Hematopoietic multipotent progenitor cell (in vitro differentiated cells): ENCODE results near the gene ADAMTS4. TPM values are rescaled to one million over a fixed set of nuclear protein-coding genes. Genes with fewer than 3 reads are reported as not detected.
A peak's percentile ranks its signal among the peaks of the same experiment; 100 is the strongest.
"Not testable (repeated sequence)": the region's sequence is repeated elsewhere in the genome, so short reads cannot be mapped to it uniquely, and the experiment has no call there.

ENCODE experiments used
- DNase-seq, 3 donors: peaks; one replicate each; pipeline ENCODE4 v3.0.0-alpha.2; 2011 to 2015; ENCODE audit warnings: low read depth in 2 of 3, low spot score in 2 of 3
- total RNA-seq: library from RNA; depleted of rRNA; stranded (reverse); fragments of >200 nt; gene quantifications from one replicate; pipeline ENCODE4 v1.2.3, GENCODE V29; 2012

ADAMTS4 gene, protein sequence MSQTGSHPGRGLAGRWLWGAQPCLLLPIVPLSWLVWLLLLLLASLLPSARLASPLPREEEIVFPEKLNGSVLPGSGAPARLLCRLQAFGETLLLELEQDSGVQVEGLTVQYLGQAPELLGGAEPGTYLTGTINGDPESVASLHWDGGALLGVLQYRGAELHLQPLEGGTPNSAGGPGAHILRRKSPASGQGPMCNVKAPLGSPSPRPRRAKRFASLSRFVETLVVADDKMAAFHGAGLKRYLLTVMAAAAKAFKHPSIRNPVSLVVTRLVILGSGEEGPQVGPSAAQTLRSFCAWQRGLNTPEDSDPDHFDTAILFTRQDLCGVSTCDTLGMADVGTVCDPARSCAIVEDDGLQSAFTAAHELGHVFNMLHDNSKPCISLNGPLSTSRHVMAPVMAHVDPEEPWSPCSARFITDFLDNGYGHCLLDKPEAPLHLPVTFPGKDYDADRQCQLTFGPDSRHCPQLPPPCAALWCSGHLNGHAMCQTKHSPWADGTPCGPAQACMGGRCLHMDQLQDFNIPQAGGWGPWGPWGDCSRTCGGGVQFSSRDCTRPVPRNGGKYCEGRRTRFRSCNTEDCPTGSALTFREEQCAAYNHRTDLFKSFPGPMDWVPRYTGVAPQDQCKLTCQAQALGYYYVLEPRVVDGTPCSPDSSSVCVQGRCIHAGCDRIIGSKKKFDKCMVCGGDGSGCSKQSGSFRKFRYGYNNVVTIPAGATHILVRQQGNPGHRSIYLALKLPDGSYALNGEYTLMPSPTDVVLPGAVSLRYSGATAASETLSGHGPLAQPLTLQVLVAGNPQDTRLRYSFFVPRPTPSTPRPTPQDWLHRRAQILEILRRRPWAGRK
- total RNA-seq: under 0.01 TPM

DNA sequence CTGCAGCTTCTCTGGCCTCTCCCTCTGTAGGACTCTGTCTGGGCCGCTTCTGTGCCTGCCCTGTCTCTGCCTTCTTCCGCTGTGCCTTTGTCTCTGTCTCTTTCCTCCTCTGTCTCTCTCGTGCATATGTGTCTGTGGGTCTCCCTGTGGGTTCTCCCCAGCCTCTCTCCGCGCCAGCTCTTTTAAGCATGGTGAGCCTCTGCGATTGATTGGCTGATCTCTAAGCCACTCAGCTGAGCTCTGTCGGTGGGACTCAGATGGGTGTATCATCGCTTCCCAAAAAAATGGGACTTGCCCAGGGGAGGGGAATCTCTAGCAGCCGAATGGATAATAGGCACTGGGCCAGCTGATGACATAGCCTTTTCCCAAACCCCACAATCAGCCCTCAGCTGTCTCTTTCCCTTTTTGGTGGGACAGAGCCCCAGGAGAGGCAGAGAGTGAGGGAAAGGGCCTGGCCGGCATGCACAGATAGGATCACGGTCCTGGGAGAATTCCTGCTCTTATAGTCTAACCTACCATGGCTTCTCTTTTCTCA lies at the start of gene ADAMTS4:
ADAMTS4 (minus strand) TSS at position 158 of the 535 bp plus-strand sequence. CDS start 427 bp downstream, outside the sequence.
- no peak for DNase-seq

DNA sequence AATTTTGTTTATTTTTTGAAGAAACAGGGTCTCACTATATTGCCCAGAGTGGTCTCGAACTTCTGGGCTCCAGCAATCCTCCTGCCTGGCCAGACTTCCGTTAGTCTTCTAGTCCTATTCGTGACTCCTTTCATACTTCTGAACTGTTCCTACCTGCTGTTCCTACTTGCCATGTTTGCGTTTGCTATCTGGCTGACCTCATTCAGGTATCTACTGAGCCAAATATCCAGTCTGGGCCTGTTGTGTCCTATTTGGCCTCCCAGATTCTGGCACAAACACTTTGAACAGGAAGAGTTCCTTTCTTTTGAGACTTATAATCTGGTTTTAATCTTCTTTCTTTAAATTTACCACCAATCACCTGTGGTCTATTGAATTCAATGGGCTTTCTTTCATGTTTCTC lies 46.0 kb upstream of the ADAMTS4 start:
- no peak for DNase-seq

DNA sequence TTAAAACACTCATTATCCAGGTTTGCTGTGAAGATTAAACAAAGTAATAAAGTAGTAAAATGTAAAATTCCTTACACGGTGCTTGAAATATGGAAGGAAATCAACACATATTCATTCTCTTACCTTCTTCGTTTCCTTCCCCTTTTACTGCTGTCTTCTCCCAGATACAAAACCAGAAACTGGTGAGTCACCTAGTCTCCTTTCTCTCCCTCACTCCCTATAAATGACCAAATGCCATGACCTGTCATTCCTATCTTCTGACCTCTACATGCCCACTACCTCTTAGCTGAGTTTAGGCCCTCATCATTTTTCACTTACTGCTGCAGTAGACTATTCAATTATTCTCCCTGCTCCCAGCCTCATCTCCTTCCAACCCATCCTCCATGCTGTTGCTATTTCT lies 43.5 kb upstream of the ADAMTS4 start:
- peak in 1 of 3 donors; percentile 17 for DNase-seq

DNA sequence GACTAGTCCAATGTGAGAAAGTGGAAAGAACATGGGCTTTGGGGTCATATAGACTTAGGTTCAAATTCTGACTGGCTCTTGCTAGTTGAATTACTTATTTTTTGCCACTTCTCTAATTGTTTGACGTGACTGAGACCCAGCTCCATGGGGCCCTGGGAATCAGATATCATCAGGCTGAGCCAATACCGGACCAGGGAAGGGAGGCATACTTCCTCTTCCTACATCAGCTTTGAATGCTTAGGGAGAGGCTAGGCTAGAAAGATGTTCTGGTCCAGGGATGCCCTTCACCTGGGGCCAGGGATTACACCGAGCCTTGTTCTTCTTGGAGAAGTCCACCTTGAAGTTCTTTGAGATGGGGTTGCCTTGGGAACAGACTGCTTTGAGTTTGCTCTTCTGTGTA lies 42.8 kb upstream of the ADAMTS4 start:
- no peak for DNase-seq

DNA sequence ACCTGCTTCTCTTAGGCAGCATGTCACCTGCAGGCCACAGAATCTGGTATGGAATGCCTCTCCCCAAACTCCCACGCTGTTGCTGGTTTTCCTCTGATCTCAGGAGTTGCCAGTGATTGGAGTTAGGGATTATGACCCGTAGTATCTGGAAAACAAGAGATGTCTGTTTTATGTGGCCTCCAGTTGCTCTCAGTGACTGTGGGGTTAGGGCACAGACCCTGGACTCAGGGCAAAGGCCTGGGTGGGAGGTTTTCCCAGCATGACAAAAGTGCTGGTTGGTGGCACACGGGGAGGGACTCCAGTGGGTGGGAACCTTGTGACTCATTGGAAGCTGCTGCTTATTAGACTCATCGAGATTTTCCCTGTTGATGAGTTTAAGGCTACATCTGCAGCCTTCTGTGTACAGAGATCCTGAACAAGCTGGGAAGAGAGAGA lies 39.2 kb upstream of the ADAMTS4 start, which contains the start of gene NR1I3:
NR1I3 (minus strand) TSS at position 165 of the 435 bp plus-strand sequence. CDS start 1,638 bp downstream, outside the sequence.
- no peak for DNase-seq

DNA sequence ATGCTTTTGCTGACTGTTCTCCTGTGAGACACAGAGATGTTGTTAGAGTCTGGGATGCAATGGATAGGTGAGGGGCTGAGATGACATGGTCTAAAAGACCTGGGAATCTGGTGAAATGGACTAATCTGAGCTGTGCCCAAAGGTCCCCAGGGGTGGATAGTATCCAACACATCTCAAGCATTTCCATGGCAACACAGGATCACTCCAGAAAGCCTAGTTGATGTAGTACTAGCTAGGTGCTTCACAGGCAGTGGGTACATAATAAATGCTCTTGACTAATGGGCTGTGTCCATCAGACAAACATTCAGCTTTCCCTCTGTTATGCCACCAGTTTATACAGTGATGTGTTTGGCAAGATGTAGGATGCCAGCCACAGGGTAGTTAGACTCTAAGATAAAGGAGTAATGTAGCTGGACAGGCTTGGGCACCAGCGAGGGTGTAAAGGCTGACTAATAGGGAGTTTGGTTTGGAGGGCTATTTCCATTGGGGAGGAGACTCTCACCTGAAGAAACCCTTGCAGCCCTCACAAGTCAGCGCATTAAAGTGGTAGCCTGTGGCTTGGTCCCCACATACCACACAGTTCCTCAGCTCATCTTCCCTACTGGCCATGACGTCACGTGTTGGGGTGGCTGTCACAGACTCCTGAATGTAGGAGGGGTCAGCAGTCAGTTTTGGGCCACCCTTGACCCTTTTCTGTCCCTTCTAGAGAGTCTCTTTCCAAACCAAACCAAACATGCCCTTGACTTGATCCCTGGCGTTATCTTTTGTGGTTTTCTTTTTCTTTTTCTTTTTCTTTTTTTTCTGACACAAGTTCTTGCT lies 37.3 kb upstream of the ADAMTS4 start:
- DNase-seq: no peak

DNA sequence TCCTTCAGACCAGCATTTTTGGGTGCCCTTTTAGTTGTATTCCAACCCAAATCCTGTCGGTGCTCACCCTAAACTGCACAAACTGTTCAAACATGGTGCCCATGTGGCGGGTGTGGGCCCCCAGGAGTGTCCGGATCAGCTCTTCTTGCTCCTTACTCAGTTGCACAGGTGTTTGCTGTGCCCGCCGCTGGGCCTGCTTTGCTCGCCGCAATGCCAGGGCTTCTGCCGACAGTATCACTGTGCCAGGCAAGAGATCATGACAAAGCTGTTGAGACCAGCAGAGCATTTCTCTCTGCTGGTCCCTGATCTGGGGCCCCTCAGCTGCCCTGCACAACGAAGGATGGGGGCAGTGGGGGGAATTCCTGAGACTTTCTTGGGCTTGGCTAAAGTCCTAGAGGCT lies 34.2 kb upstream of the ADAMTS4 start:
- no peak for DNase-seq

DNA sequence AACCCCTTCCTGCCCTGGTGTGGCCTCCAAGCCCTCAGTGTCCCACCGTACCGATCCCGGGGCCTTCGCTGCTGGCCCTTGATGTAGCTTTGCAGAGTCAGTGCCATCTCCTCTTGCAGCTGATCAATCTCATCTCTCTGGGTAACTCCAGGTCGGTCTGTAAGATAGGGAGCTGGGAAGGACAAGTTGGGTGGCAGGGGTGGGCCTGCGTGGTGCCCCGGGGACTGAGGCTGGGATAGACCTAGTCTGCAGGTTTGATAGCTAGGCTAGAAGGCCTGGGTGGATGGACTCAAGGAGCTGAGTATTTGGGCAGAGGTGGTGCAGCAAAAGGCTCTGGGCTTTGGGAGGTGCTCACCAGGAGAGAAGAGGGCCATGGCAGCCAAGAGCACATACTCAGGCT lies 31.9 kb upstream of the ADAMTS4 start:
- no peak for DNase-seq

DNA sequence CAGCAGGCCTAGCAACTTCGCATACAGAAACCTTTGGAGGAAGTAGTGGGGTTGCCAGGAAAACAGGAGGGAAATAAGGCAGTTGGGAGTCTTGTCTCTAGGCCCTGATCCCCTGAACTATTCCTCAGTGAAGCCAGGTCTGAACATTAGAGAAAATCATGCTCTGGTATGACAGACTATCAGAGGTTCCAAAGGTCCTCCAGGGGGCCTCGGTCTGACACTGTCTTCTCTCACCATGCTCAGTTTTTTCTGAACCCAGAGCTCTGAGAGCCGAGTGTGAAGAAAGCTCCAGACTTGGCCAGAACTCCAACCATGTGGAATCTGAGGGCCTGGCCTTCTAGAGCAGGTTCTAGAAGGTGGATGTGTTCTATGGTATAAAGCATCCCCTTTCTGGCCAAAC lies 31.0 kb upstream of the ADAMTS4 start:
- DNase-seq: peak in 2 of 3 donors; percentile 26 to 53

DNA sequence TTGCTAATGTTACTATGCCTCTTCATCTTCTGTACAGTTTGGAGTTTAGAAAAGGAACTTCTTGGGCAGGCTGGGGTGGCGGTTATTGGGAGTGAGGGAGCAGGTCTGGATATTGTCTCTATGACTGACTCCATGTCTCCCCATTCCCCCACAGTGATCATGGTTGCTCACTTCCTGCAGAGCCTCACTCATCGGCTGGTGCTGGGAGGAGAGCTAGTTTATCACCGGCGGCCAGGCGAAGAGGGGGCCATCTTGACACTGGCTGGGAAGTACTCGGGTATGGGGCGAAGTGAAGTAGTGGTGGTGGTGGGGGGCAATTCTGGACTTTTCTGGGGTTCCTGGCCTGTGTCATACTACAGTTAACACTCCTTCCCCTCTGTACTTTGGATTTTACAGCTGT lies 29.2 kb upstream of the ADAMTS4 start:
- no peak for DNase-seq

DNA sequence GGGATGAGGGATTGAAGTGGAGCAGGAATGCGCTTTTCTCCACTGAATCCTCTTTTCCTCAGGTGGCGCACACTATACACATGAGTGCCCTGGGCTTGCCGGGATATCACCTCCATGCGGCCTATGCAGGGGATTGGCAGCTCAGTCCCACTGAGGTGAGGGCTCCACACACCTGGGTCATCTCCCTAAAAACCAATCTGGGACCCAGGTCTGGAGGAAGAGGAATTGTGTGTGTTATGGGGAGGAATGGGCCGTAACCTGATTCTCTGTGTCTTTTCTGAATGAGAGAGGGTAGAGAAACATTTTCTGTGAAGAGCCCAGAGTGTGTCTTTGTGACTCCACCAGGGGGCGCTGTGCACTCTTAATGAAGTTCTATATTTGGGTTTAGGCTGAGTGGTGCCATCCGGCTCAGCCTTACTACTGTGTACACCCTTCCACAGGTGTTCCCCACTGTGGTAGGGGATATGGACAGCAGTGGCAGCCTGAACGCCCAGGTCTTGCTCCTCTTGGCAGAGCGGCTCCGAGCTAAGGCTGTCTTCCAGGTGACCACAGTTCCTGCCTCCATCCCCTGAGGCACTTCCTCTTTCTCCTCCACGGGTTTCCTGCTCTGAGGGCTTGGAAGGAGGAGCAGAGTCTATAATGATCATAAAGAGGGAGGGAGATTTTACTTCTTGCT lies 28.5 kb upstream of the ADAMTS4 start:
- peak; percentile 78 to 91 (median 86) for DNase-seq

DNA sequence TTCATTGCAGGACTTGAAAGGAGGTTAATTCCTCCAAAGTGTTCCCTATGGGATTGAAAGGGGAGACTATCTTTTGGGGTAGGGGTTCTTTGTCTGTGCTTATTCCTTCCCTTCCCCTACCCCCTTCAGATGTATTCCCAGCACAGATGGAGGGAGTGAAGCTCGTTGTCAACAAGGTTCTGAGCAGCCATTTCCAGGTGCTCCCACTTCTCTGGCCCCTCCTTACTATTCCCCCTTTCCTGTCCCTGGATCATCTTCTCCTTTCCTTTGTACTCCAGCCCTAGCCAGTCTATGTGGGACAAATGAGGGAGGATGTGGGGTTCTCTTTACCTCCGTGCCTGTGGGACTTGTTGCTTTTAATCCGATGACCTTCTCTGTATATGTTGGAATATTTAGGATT lies 27.9 kb upstream of the ADAMTS4 start:
- no peak for DNase-seq

DNA sequence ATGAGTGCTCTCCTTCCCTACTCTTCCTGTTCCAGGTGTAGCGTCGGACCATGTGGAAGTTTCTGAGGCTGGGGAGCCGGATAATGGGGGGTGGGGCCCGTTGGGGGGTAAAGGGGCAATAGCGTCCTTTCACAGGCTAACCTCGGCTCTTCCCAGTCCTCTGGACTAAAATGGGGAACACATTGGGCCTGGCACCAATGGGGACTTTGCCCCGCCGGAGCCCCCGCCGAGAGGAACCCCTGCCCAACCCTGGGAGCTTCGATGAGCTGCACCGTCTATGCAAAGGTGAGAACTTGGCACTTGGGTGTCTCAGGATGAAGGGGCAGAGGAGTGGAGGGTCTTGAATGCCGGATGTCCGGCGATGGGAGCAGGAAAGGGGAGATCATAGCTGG lies 27.5 kb upstream of the ADAMTS4 start:
- no peak for DNase-seq

DNA sequence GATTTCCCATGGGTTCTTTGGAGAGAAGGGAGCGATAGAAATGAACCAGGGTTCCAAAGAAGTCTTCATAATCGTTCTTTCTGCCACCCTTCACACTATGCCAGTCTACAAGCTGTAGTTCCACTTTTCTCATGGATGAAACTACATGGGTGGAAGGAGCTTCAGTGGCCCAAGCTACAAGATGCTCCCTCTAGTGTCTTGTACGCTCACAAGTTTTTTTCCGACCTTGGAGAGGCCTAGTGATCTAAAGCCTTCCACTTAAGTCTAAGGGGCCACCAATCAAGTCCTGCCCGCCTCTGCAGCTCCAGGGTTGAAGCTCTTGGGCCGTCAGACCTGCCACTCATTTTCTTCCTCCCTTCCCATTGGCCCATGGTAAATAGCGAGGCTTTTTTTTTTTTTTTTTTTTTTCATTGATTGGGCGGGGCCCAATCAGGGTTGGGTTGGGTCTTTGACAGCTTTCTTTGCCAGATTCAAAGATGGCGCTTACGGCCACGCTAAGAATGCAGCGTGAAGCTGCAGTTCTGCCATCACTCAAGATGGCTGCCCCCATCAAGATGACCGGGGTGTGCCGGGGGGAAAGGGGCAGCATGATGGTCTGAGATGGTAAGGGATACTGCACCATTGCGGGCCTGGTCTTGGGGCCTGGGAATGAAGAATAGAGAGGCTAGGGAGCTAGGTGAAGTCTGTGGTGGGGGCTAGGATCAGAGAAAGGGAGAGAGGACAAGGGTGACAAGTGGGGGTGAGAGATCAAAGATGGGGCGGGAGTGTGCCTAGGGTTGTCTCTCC lies 26.9 kb upstream of the ADAMTS4 start, which contains the start of gene TOMM40L:
TOMM40L (plus strand) TSS at position 527 of the 786 bp plus-strand sequence. CDS start 430 bp downstream, outside the sequence.
- peak; percentile 77 to 100 (median 98) for DNase-seq

DNA sequence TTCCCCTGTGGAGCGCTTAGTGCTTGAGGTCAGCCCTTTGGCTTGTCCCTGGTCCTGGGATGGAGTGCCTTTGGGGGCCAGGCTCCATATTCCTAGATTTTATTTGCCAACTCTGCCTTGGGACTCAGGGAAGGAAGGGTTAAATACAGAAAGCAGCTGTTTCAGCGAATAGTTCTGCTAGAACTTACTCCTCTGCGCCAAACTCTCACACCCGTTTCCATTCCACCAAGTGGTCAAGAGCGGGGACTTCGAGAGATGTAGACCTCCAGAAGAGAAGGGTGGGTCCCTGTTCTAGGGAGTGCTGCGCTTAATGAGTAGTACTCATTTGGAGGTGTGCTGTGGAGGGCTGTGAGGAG lies 26.3 kb upstream of the ADAMTS4 start:
- DNase-seq: no peak

DNA sequence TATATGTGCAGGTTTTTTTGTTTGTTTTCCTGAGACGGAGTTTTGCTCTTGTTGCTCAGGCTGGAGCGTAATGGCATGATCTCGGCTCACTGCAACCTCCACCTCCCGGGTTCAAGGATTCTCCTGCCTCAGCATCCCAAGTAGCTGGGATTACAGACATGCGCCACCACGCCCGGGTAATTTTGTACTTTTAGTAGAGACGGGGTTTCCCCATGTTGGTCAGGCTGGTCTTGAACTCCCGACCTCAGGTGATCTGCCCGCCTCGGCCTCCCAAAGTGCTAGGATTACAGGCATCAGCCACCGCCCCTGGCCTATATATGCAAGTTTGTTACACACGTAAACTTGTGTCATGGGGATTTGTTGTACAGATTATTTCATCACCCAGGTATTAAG lies 25.8 kb upstream of the ADAMTS4 start:
- not testable (repeated sequence) for DNase-seq

DNA sequence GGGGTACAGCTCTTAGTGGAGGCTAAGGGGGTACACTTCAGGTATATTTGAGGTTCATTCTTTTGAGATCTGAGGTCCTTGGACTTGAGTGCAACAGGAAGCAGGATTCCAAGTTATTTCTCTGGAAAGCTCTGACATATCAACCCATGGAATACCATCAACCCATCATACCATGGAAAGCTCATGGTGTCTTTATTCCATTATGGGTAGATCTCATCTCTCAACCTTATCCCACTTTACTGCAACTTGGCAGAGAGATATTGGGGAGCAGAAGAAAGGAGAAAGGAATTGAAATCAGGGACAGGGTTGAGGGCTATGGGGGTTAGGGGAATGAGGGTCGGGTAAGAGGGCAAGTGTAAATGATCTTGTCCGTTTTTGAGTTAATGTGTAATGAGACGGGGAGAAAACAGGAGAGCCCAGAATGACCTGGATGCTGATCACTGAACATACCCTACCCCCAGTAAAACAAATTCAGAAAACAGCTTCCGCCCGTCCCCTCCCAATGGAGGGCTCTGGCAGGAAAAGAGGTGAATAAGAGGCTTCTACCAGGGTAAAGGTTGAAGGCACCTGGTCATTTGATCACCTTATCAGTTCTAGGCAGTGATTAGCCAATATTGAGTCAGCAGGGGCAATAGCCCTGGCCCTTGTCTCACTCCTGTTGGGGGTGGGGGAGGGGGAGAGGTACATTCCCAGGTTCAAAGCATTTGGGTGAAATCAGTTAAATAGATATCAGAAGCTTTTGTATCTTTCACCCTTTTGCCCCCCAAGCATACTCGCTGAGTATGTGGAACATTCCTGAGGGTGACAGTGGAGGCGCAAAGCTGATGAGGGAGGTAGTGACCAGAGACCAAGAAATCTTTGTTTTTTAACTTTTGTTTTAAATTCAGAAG lies 25.2 kb upstream of the ADAMTS4 start:
- no peak for DNase-seq
